HG03196 (cell line): ENCODE data around the gene PLEKHG3.

Experiments
- ATAC-seq: cut with Tn5 transposase; IDR thresholded peaks from one replicate; pipeline ENCODE4 v1.9.1; 2021; ENCODE audit not compliant: unreplicated experiment

The PLEKHG3 gene

DNA sequence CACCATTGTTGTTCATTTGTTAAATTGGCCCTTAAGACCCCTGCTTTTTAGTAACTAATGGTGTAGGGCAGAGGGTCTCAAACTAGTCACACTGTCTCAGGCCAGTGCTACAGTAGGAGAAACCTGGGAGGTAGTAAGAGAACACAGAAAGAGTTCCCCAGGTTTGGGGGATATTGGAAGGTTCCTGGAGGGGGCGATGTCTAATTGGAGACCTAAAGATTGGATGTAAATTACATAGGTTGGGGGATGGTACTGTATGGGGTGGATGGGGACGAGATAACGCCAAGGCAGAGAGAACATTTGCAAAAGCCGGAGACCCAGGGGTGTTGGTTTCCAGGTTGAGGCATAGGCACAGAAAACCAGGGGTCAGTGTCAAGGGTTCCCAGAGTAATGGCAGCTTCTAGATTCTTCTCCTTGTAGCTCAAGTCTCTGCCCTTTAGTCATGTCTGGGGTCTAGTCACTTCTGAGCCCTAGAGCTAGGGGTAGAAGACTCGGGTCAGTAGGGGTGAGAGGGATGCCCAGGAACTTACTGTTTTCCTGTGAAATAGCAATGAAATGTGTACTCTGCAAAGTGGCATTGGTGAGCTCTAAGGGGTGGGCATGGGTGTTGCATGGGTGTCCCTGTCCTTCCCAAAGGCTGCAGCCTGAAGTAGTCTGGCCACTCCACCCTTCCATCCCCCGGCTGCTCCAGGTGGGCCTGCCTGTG is 21.8 kb downstream of the PLEKHG3 start:
- ATAC-seq, result no peak

DNA sequence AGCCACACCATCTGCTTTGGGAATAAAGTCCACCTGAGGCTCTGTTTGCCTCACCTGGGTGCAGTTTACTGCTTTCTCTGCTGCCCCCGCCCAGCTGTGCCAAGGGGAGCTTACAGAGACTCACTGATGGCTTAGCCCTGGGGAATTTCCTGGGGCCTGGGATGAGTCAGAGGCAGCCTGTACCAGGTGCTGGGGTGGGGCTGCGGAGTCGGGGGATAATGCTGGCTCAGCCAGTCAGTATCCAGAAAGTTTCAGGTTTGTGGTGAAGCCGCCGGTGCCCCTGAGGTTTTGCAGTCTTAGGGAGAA is 22.3 kb downstream of the PLEKHG3 start:
- no peak for ATAC-seq

GRCh38 chr14:64727551-64728071 is 23.4 kb downstream of the PLEKHG3 start:
- no peak for ATAC-seq

GRCh38 chr14:64728106-64728505 is 23.9 kb downstream of the PLEKHG3 start:
- ATAC-seq, result no peak

- ATAC-seq, result no peak
Observed at GRCh38 chr14:64728856-64729255, 24.6 kb downstream of the PLEKHG3 start.

- ATAC-seq, result no peak
Observed at GRCh38 chr14:64729386-64730060, 25.3 kb downstream of the PLEKHG3 start.

DNA sequence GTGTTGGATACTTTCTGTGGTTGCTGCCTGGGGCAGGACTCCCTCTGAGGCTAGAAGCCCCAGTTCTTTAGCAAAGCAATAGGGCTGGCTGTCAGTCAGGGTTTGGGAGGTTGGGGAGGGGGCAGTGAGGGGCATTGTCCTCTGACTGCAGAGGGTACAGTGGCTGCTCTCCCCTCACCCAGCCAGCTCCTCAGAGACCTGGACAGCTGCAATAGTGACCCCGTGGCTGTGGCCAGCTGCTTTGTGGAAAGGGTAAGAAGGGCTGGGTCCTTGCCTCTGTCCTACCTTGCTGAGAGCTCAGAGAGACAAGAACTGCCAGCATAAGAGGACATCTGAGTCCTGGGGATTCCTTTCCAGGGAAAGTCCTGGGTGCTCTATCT is 25.8 kb downstream of the PLEKHG3 start:
- ATAC-seq, result no peak

- ATAC-seq, result no peak
Observed at GRCh38 chr14:64730681-64731080, 26.5 kb downstream of the PLEKHG3 start.

GRCh38 chr14:64731141-64731581 is 26.9 kb downstream of the PLEKHG3 start:
- no peak for ATAC-seq

DNA sequence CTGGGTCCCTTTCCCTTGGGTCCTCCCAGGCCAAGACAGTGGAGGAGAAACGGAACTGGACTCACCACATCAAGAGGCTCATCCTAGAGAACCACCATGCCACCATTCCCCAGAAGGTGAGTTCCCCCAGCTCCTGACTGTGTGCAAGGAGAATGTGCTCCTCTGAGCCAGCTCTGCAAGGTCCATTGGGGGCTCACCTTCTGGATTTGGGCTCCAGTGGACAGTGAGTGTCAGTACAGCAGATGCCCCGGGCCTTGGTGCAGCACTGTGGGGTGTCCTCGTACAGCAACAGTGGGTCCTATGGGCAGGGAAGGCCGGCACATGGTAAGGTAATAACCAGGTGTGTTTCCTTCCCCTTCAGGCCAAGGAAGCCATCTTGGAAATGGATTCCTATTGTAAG is 27.8 kb downstream of the PLEKHG3 start:
- ATAC-seq, result no peak

- no peak for ATAC-seq
Observed at GRCh38 chr14:64732536-64733120, 28.4 kb downstream of the PLEKHG3 start.

DNA sequence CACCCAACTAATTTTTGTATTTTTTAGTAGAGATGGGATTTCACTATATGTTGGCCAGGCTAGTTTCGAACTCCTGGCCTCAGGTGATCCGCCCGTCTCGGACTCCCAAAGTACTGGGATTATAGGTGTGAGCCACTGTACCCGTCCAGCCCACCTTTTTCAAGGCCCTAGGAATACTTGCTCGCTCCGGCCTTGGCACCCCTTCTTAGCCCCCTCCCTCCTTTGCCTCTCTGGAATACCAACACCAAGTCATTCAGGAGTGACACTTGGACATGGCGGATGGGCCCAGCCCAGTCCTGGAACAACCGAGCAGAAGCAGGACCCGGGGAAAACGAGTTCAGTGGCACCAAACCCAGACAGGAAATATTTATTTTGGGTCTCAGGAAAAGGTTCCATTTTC is 29.1 kb downstream of the PLEKHG3 start:
- ATAC-seq, result no peak

GRCh38 chr14:64733899-64734298 is 29.7 kb downstream of the PLEKHG3 start:
- ATAC-seq, result no peak

- ATAC-seq, result no peak
Observed at GRCh38 chr14:64734990-64735389, 30.8 kb downstream of the PLEKHG3 start.

- no peak for ATAC-seq
Observed at GRCh38 chr14:64736271-64737169, 32.3 kb downstream of the PLEKHG3 start.

GRCh38 chr14:64737391-64738280 is 33.4 kb downstream of the PLEKHG3 start:
- ATAC-seq, result no peak

- no peak for ATAC-seq
Observed at GRCh38 chr14:64738281-64738804, 34.1 kb downstream of the PLEKHG3 start.

DNA sequence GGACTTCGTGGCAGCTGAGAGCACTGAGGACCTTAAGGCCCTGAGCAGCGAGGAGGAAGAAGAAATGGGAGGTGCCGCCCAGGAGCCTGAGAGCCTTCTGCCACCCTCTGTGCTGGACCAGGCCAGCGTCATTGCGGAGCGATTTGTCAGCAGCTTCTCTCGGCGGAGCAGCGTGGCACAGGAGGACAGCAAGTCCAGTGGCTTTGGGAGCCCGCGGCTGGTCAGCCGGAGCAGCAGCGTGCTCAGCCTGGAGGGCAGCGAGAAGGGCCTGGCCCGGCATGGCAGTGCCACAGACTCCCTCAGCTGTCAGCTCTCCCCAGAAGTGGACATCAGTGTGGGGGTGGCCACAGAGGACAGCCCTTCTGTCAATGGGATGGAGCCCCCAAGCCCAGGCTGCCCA is 37.0 kb downstream of the PLEKHG3 start:
- ATAC-seq, result no peak

DNA sequence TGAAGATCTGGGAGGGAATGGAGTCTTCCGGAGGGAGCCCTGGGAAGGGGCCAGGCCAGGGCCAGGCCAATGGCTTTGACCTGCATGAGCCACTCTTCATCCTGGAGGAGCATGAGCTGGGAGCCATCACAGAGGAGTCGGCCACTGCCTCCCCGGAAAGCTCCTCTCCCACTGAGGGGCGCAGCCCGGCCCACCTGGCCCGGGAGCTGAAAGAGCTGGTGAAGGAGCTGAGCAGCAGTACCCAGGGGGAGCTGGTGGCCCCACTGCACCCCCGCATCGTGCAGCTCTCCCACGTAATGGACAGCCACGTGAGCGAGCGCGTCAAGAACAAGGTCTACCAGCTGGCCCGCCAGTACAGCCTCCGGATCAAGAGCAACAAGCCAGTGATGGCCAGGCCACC is 37.7 kb downstream of the PLEKHG3 start:
- ATAC-seq, result no peak

DNA sequence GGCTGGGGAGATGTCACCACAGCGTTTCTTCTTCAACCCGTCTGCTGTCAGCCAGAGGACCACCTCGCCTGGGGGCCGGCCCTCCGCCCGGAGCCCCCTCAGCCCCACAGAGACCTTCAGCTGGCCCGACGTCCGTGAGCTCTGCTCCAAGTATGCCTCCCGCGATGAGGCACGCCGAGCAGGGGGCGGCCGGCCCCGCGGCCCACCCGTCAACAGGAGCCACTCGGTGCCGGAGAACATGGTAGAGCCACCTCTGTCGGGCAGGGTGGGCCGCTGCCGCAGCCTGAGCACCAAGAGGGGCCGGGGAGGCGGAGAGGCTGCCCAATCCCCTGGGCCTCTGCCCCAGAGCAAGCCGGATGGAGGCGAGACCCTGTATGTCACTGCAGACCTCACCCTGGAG is 38.8 kb downstream of the PLEKHG3 start:
- no peak for ATAC-seq
